Heart left ventricle (tissue), 13 donors: ENCODE measurements around the gene WARS2.

Experiments
- CTCF ChIP-seq, 12 donors: fragments of 200-600 bp; sonication (generic) in 4 of 12; IDR thresholded peaks; one replicate each; pipeline versions ENCODE4 v1.5.0 to v1.8.0; 2018 to 2022; ENCODE audit warnings: antibody characterized with exemption in 12 of 12, mild to moderate bottlenecking in 5 of 12
- POLR2A ChIP-seq, 2 donors: fragments of 450-650 bp; IDR thresholded peaks; one replicate each; pipeline ENCODE4 v1.6.1; 2017; ENCODE audit warnings: antibody characterized with exemption in 2 of 2, mild to moderate bottlenecking in 2 of 2, moderate library complexity in 2 of 2
- donor health status: ischemic (EF 13 %, LVEDD 7.1; RV severe dilation, severe dysfunction).
- donor health status: DM: no; HTN: yes; CAD: no.
- donor health status: DM: no; HTN: no; CAD: no.
- donor health status: ischemic (EF 25% LVEDD 6.9; RV normal size, moderate dysfunction).
- donor health status: ischemic (EF 25% LVEDD 5.7; RV mildly dilated, moderate dysfunction).
- donor health status: ischemic (EF 35%, LVEDD 5.7; RV mildly dilated, moderate dysfunction).
- donor health status: nonischemic (EF 11% LVEDD 7.7; RV severe dilation, severe dysfunction).
- donor health status: DM: yes; HTN: yes; CAD: no.
- donor health status: PGD.
- donor health status: ischemic (EF 29% LVEDD 5.4; RV normal size, mild dysfunction).
- donor health status: nonischemic (EF 23%, LVEDD 6.1; RV moderate dilation, normal function).

GRCh38 chr1:119083479-119083878, 57.0 kb downstream of the WARS2 start:
- TF ChIP-seq CTCF (IDR thresholded peaks at IDR 0.05) (no peak), POLR2A (IDR thresholded peaks at IDR 0.05) (no peak)
